GM18909 (cell line): ENCODE results near the gene TAOK2.
"Not testable (repeated sequence)": the region's sequence is repeated elsewhere in the genome, so short reads cannot be mapped to it uniquely, and the experiment has no call there.

Source experiments
- ATAC-seq: cut with Tn5 transposase; IDR thresholded peaks from one replicate; pipeline ENCODE4 v1.9.1; 2021; ENCODE audit warnings: mild to moderate bottlenecking; ENCODE audit not compliant: unreplicated experiment, poor library complexity

Gene TAOK2

DNA sequence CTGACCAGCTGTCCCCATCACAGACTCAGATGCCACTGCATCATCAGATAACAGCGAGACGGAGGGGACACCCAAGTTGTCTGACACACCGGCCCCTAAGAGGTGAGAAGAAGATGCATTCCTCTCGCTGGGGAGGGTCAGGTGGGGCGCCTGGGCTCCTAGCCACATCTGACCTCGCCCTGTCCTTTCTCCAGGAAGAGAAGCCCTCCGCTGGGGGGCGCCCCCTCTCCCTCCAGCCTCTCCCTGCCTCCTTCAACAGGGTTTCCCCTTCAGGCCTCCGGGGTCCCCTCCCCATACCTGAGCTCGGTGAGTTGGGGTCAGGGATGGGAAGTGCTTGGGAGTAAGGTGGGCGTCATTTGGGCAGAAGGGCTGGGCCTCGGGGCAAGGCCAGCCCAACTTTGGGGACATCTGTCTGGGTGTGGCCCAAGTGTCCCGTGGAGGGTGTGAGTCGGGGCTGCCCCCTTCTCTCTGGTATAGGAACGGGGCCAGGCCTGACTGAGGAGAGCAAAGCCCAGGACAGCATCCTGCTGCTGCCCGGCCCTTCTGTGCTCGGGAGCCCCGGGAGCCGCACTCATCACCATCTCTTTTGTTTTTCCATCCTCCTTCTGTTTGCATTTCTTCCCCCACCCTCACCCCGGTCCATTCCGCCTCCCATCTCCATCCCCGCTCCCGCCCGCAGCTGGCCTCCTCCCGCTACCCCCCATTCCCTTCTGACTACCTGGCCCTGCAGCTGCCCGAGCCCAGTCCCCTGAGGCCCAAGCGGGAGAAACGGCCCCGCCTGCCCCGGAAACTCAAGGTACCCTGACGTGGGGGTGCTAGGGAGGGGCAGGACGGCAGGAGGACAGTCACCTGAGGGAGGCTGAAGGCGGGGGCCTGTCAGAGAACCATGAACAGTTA lies 27.3 kb downstream of the TAOK2 start:
- no peak for ATAC-seq

DNA sequence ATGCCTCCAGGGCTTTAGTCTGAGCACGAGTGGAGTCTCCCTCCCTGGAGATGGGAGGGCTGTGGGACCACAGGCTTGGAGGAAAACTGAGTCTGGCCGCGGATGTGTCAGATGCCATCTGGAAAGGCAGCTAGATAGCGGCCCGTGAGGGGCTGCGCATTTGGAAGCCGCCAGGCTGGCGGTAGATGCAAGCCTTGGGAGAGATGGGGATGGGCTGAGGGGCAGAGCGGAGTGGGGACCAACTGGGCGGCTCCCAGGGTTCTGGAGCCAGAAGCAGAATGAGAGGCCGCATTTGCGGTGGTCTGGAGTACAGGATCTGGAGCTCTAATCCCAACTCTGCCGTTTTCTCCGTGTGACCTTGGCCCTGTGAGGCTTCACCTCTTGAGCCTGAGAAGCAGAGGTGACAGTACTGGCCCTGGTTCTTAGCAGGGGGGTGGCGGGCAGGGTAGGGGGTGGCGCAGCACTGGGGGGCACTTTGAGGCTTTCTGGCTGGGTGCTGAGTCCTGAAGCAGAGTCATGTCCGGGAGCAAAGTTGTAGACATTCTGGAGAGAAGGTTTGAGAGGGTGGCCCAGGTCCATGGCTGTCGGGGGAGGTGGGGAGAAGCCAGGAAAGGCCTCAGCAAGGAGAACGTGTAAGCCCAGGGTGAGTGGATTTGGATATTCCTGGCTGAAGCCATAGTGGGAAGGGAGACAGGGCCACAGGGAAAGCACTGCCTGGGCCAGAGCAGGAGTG lies 29.1 kb downstream of the TAOK2 start:
- no peak for ATAC-seq

DNA sequence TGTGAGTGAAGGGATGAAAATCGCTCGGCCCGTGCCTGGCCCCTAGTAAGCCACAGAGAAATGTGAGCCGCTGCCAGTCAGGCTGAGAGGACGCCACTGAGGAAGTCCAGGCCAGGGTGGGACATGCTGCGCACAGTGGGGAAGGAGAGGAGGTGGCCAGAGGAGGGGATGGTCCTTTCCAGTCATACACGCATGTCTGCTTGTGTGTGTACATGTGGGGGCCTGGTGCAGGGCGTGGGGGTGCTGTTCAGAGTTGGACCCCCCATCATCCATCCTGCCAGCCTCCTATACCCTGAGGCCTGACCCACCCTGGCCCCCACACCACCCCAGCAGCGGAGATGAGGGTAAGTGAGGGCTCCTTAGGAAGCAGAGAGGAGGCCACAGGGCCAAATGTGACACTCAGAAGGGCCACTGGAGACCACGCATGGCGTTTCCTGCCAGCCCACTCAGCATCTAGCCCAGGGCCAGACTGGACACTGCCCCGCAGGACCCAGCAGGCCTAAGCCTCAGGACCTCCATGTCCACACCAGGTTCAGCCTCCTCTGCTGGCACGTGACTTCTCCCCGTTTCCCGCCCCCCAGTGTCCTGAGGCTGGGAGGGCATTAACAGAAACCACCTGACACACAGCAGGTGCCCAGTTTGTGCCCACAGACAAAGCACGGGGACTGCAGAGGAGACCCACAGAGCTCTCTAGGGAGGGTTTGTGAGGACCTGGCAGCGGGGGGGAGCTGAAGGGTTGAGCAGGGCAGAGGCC lies 30.2 kb downstream of the TAOK2 start:
- no peak for ATAC-seq

DNA sequence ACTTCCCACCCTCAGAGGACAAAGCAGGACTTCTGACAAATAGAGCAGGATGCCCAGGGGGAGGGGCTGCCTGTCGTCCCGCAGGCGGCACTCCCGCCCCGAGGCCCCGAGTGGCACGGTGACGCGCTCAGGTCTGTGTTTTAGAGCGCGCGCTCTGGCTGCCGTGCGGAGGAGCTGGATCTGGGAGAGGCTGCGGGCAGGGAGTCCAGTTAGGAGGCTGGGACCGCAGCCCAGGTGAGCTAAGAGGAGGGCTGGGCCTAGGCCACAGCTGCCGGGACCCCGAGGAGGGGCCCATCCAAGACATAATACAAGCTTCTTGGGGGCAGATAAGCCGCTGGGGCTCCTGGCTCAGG lies 30.7 kb downstream of the TAOK2 start:
- ATAC-seq, result no peak

DNA sequence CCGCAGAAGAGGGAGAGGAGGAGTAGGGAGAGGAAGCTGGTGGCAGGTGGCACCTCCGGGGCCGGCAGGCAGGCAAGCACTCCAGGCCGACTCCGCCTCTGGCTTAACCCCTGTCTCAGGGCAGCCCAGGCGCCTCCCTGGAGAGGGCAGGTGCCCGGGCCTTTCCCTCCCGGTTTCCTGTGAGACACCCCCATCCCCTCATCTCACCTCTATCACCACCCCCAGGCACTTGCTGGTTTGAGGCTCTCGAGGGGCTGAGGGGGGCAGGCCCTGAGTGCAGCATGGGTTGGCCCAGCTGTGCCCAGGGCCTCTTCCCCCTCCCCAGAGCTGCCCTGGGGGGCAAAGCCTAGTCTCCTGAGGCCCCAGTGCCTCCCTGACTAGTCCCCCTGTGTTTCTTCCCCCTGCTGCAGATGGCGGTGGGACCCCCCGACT lies 31.2 kb downstream of the TAOK2 start:
- no peak for ATAC-seq

DNA sequence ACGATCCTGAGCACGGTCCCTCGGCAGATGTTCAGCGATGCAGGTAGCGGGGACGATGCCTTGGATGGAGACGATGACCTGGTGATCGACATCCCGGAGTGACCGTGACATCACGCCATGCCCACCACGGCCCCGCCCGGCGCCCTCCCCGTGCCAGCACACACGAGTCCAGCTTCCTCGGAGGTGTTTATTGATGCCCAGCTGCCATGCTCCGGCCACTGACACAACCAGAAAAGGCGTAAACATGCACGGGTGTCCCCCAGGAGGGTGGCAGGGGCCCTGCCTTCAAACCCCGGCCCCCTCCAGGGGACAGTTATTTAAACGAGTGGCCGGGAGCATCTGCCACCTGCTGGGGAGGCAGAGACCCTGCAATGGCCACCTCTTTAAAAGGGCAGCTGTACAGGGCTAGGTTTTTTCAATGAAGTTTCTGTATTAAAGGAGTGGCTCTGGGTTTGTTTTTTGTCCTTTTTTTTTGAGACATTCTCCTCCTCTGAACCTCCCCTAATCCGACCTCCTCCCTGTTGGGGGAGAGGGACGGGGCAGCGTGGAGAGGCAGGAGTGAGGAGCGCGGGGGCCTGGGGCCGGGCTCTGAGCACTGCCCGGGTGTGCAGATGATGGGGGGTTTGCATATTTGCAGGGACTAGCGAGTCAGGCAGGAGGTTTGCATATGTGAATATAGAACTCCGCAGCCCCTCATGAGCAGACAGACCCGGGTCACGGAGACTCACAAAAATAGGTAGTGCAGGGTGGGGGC lies 31.9 kb downstream of the TAOK2 start:
- no peak for ATAC-seq

DNA sequence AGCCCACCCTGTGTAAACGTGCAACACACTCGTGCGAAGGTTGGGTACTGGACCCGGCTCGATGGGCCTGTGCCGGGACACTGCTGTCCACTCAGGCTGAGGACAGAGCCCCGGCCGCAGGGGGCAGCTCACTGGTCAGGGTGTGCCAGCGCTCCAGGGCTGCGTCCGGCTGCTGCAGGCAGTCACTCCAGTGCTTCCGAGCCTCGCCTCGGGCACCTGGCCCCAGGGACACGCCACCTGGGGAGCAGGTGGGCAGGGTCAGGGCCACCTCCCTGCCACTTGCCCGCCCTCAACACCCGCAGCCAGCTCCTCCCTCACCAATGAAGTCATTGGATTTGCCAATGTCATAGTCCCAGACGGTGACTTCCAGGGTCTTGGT lies 32.4 kb downstream of the TAOK2 start:
- no peak for ATAC-seq

DNA sequence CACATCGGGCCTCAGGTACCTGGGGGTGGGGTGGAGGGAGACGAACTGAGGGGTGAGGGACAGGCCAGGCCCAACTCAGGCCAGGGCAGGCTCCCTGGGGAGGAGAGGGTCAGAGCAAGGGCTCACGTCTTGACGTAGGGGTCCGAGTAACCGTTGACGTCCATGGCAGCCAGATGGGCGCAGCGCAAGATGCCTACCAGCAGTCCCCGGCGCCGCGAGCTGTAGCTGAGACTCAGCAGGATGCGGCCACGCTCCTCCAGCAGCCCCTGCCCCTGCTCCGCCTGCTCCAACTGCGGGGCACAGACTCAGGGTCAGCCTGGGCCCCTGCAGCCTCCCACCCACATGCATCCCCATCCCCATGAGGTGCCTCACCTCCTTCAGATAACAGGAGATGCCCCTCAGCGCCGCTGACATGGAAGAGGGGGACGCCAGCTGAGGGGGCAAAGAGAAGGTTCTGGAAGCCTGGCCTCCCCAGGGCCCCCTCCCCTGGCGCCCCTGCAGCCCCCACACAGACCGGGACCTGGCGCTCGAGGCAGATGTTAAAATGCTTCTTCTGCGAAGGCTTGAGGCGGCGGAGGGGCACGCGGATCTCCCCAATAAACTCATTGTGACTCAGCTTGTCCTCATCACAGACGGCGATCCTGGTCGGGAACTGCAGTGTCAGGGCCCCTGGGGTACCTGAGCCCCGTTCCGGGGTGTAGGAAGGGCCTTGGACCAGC lies 33.1 kb downstream of the TAOK2 start:
- ATAC-seq, result no peak

DNA sequence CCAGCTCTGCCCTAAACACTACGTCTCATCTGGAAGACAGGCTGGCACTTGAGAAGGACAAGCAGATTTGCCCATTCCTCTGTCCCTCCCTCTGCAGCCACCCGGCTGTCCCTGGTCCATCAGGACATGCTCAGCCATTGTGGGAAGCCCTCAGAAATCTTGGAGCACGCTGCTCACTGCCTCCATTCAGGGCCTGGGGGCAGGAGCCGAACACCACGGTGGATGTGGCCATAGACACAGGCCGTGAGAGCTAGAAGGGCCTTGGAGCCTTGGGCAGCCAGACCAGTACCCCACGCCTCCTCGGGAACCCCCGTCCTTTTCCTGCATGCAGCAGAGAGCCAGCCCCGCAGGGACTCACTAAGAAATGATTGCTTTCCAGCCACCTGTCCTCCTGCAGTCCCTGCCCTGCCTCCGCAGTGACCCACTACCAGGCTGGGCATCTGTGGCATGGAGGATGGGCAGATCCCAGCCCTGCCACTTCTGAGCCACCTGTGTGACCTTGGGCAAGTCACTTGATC lies 33.8 kb downstream of the TAOK2 start:
- no peak for ATAC-seq

DNA sequence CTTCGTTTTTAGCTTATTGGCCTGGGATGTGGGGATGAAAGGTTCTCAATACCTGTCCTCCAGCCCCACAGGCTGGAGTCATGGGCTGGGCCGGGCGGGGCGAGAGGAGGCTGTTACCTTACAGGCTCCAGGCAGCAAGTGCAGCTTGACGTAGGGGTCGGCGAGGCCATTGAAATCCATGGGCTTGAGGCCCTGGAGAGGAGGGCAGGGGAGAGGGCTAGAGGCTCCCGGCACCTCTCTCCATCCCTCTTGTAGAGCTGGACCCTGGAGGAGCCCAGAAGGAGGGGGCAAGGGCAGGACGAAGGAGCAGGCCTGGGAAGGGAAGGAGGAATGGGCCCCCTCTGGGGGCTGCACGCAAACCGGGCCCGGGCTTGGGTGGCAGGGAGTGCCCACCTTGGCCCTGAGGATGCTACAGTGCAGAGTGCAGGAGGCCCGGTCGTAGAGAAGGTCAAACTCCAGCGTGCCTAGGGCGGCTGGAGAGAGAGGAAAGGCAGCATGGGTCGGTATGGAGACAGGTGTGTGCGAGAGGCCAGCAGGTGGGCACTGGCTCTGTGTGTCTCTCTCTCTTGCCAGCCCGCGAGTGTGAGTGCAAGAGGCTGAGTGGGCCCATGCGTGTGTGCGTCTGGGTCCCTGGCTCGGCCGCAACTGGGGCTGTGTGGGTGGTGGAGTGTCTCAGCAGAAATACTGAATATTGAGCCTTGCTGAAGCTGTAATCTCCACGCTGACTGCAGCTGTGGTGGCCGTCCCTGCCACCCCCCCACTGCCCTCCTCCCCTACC lies 35.6 kb downstream of the TAOK2 start:
- no peak for ATAC-seq

DNA sequence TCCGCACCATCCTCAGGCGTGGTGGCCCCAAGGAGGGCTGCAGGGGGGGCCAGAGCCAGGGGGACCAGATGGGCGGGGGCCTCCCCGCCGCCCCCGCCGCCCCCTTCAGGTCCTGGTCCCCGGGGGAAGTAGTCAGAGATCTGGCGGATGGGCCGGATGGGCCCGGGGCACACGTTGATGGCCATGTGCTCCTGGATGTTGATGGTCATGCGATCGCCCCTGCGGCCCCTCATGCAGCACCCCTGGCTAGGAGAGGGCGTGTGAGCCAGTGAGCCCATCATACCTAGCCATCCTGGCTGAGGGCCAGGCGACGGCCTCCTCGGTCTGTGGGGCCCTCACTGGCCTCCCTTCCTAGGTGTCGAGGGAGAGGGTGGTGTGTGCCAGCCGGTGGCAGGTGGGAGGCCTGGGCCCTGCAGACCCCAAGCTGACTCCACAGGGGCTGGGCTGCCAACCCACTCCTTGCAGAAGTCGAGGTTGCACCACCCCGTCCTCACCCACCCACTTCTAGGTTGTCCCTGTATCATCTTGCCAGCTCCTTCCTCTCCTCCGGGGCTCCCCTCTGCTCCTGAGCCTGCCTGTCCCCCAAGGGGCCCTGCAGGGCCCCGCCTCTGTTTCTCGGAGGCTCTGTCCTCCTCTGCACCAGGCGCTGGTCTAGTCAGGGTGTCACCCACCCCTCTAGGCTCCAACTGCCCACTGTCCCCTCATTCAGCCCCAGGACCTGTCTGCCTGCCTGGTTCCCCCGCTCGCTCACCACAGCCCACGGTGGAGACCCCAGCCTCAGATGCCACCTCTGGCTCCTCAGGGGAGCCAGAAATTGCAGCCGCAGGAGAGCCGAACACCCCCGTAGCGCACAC lies 36.5 kb downstream of the TAOK2 start:
- no peak for ATAC-seq

DNA sequence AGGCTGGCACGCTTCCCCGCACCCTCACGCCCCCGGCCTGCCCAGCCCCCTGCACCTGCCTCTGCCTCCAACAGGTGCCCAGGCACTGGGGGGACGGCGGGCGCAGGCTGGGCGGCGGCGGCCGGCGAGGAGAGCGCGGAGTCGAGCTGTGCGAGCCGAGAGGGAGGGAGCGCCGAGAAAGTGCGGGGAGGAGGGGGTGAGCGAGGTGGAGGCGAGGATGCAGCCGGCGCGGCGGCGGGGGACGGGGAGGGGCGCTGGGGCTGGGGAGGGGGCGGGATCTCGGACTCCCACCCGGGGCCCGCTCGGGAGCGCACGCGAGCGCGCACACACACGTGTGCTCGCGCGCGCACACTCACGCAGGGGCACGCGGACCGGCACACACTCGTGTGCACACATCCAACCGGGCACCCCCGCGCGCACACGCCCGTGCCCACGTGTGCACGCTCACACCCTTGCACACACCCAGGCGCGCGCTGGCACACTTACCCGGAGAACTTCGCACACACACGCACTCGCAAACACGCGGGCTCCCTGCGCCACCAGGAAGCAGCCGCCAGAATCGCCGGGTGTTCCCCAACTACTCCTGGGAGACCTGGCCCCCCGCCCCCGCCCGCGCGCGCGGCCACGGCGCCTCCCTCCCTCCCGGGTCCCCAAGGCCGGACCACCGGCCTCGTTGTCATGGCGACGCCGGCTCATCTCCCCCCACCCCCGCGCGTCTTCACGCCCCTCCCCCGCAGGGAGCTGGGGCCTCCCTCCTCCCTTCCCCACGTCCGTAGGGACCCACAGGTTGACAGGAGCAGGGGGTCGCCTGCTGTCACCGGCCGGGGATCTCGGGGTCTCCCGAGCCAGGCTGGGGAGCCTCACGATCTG lies 37.4 kb downstream of the TAOK2 start, which contains the start of gene DOC2A:
TSS of gene DOC2A (minus strand) at position 184 of the 870 bp plus-strand sequence. CDS start 805 bp downstream, outside the sequence.
- ATAC-seq, result no peak

DNA sequence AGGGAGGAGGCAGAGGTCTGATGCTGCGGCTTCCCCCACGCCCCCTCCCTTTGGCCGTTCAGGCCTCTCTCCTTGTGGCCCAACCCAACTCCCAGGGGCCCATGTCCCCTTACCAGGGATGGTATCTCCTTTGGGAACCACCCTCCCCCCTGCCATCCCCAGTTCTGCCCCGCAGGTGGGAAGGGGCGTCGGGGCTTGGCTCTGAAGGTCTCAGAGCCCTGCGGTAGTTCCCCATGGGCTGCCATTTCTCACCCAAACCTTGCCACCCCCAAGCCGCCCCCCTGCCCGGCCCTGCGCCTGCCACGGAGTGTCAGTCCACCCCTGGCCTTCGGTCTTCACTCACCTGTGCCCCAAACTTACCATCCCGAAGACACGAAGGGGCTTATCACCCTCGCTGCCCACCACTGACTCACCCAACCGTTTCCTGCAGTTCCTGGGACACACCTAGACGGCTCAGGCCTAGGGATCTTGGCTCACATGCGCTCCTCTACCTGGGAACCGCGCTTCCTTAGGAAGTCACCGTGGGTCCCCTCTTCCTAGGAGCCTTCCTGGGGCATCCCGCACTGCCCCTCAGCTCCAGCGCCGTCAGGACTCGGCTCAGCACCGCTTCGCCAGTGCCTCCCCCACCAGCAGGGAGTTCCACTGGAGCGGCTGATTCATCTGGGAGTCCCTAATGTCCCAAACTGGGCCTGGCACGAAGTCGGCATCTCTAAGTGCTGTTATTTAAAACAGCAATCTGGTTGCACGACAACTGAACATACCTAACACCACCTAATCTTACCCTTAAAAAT lies 38.2 kb downstream of the TAOK2 start:
- no peak for ATAC-seq

DNA sequence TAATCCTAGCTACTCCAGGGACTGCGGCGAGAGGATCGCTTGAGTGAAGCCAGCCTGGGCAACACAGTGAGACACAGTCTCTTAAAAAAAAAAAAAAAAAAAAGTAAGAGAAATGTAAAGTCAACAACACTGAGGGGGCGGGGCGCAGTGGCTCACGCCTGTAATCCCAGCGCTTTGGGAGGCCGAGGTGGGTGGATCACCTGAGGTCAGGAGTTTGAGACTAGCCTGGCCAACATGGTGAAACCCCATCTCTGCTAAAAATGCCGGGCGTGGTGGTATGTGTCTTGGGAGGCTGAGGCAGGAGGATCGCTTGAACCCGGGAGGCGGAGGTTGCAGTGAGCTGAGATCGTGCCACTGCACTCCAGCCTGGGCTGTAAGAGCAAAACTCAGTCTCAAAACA lies 38.9 kb downstream of the TAOK2 start:
- ATAC-seq, result not testable (repeated sequence)

DNA sequence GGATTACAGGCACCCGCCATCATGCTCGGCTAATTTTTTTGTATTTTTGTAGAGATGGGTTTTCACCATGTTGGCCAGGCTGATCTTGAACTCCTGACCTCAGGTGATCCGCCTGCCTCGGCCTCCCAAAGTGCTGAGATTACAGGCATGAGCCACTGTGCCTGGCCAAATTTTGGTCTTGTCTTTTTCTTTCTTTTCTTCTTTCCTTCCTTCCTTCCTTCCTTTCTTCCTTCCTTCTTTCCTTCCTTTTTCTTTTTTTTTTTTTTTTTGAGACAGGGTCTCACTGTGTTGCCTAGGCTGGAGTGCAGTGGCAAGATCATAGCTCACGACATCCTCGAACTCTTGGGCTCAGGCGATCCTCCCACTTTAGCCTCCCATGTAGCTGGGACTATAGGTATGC lies 41.8 kb downstream of the TAOK2 start:
- not testable (repeated sequence) for ATAC-seq
